ENCODE data around the gene TUBGCP2. TPM values are rescaled to one million over a fixed set of nuclear protein-coding genes. Genes with fewer than 3 reads are reported as not detected.

TUBGCP2 gene
- total and polyA plus RNA-seq, 2 of the 13 experiments (the other 11 are each of a cell fraction or from before 2014, with no cell fraction given) = 21.3 to 34.5 TPM

- peaks cover 6 to 58% of the 10 kb centered on the region in 2 experiments; a peak in 4 of 5 replicates for H3K27me3 ChIP-seq (ENCODE audit: control insufficient read depth in 1 of 2, insufficient read depth in 2 of 2, low read length in 2 of 2)
- 32% methylated on average over 5 of the region's 63 CpGs for WGBS (ENCODE audit: low lambda C conversion rate)
These were observed 28.1 kb upstream of the TUBGCP2 start, which contains the start of gene CALY for GRCh38 chr10:133336577-133337369. Gene CALY (minus strand): TSS chr10:133336896. CDS start chr10:133328989, 7,907 bp downstream.

More at GRCh38 chr10:133336577-133337369, 28.1 kb upstream of the TUBGCP2 start, which contains the start of gene CALY:
- BruUV-seq (replicated peaks) = no TSS peak
- intact Hi-C loops (cut with micrococcal nuclease; ENCODE audit: unreplicated experiment) (no loop called here), in situ Hi-C loops (cut with HindIII; ENCODE audit: extremely low pct_ligation_motif_present, low pct_unique_long_range_greater_than_20kb) (no loop called here)
- no peak within 1 kb of the TSS for H3K27ac ChIP-seq (ENCODE audit: extremely low read length, insufficient read depth, low read length)
- peaks cover 21% of the 10 kb centered on the region for H3K4me1 ChIP-seq (ENCODE audit: insufficient read depth, low read length)
- H4K20me1 ChIP-seq (ENCODE audit: insufficient read depth, low read length) = no peaks in the 10 kb centered on the region
- H3K4me2 ChIP-seq (ENCODE audit: low read depth, low read length) = peak within 1 kb of the TSS; percentile 64; the same call in 1 of the 2 replicates
- H3K79me2 ChIP-seq (ENCODE audit: insufficient read depth, low read length) = no peaks in the 10 kb centered on the region
- POLR2A ChIA-PET = interaction anchor here (0.9 to 2.2 kb wide), 2 partner anchors 11 to 12 kb away, joined by 5 to 8 read pairs; partner anchors contain the start of gene PRAP1
- no peak within 1 kb of the TSS for H2AFZ ChIP-seq (ENCODE audit: low read length)
- H3K4me3 ChIP-seq (replicated peaks in 1 of 3; ENCODE audit: insufficient read depth in 1 of 3, low read depth in 2 of 3, low read length in 3 of 3) = peak within 1 kb of the TSS in 1 of 3 experiments; percentile 72; a peak in 1 of 6 replicates
- no peaks in the 10 kb centered on the region for H3K9me3 ChIP-seq (ENCODE audit: low read length)
- H3K36me3 ChIP-seq (replicated peaks in 1 of 2; ENCODE audit: control insufficient read depth in 1 of 2, insufficient read depth in 2 of 2, low read length in 2 of 2) = no peaks in the 10 kb centered on the region
- DNase-seq (ENCODE audit: low spot score) (no peak), ATAC-seq (peak; percentile 33), FAIRE-seq (no peak)
- no peak within 1 kb of the TSS for H3K9ac ChIP-seq (ENCODE audit: insufficient read depth, low read depth, low read length)
- TF ChIP-seq SAP130 (CRISPR knock-in tag; IDR thresholded peaks at IDR 0.05; ENCODE audit: low read depth) (no peak), RFX1 (IDR thresholded peaks at IDR 0.05) (peak; percentile 30), ARID4A (CRISPR knock-in tag; IDR thresholded peaks at IDR 0.05; ENCODE audit: borderline replicate concordance) (no peak), XRCC5 (optimal IDR thresholded peaks at IDR 0.05; ENCODE audit: low read length) (no peak), MNT (IDR thresholded peaks at IDR 0.05) (no peak), KDM5B (CRISPR knock-in tag; IDR thresholded peaks at IDR 0.05; ENCODE audit: borderline replicate concordance) (0 out of 2 replicates have a peak, but pooled peaks have one; percentile 16), SPEN (CRISPR knock-in tag; IDR thresholded peaks at IDR 0.05; ENCODE audit: low read depth) (0 out of 2 replicates have a peak, but pooled peaks have one; percentile 26), MTERF4 (CRISPR knock-in tag; IDR thresholded peaks at IDR 0.05) (no peak), SIX1 (CRISPR knock-in tag; IDR thresholded peaks at IDR 0.05; ENCODE audit: borderline replicate concordance) (no peak), MTF2 (CRISPR knock-in tag; IDR thresholded peaks at IDR 0.05; ENCODE audit: borderline replicate concordance) (0 out of 2 replicates have a peak, but pooled peaks have one; percentile 37), RFX3 (CRISPR knock-in tag; IDR thresholded peaks at IDR 0.05) (peak; percentile 64)
- CTCF ChIA-PET (ENCODE audit: low intra/inter-chr PET ratio, low total read pairs) = no interaction called here
